Nephron progenitor cell (in vitro differentiated cells): ENCODE results near the gene LRRN2.

Source experiments
- DNase-seq: peaks from one replicate; pipeline ENCODE4 v3.0.0; 2021
- H3K27ac Mint-ChIP-seq: 2 replicates; pipeline ENCODE4 v1.8.0; 2021; ENCODE audit warnings: mild to moderate bottlenecking, moderate library complexity, mixed read lengths
- H3K27me3 Mint-ChIP-seq: 2 replicates; pipeline ENCODE4 v1.8.0; 2021; ENCODE audit warnings: mild to moderate bottlenecking, low read depth, mixed read lengths; ENCODE audit not compliant: poor library complexity
- H3K36me3 Mint-ChIP-seq: 2 replicates; pipeline ENCODE4 v1.8.0; 2021; ENCODE audit warnings: low read depth, mixed read lengths
- H3K4me1 Mint-ChIP-seq: 2 replicates; pipeline ENCODE4 v1.8.0; 2021; ENCODE audit warnings: mixed read lengths
- H3K4me3 Mint-ChIP-seq: 2 replicates; pipeline ENCODE4 v1.8.0; 2021; ENCODE audit warnings: mild to moderate bottlenecking, moderate library complexity, mixed read lengths
- H3K9me3 Mint-ChIP-seq: 2 replicates; pipeline ENCODE4 v1.8.0; 2021; ENCODE audit warnings: mild to moderate bottlenecking, moderate library complexity, mixed read lengths
- CTCF ChIP-seq: fragments of 200-600 bp; sonication (generic); IDR thresholded peaks from 2 replicates; pipeline ENCODE4 v1.5.0; 2021; ENCODE audit warnings: antibody characterized with exemption

Gene LRRN2

GRCh38 chr1:204578867-204579664 lies 106.5 kb downstream of the LRRN2 start:
- Mint-ChIP-seq H3K9me3 (no peaks in the 10 kb centered on the region), H3K4me1 (peaks cover 44% of the 10 kb centered on the region), H3K4me3 (no peak overlapping the region), H3K27ac (peak overlapping the region; percentile 7), H3K36me3 (no peaks in the 10 kb centered on the region), H3K27me3 (peaks cover 41% of the 10 kb centered on the region)
- TF ChIP-seq CTCF: no peak
- DNase-seq: peak; percentile 34

GRCh38 chr1:204577794-204578478 lies 107.6 kb downstream of the LRRN2 start:
- H3K27me3 Mint-ChIP-seq: peaks cover 33% of the 10 kb centered on the region
- no peak for DNase-seq
- TF ChIP-seq CTCF: no peak
- H3K4me1 Mint-ChIP-seq: peaks cover 55% of the 10 kb centered on the region
- H3K27ac Mint-ChIP-seq: no peak overlapping the region
- no peaks in the 10 kb centered on the region for H3K36me3 Mint-ChIP-seq
- H3K9me3 Mint-ChIP-seq: no peaks in the 10 kb centered on the region
- H3K4me3 Mint-ChIP-seq: no peak overlapping the region

- Mint-ChIP-seq H3K36me3 (no peaks in the 10 kb centered on the region), H3K27me3 (peaks cover 35% of the 10 kb centered on the region), H3K4me1 (peaks cover 60% of the 10 kb centered on the region), H3K9me3 (no peaks in the 10 kb centered on the region), H3K27ac (no peak overlapping the region), H3K4me3 (no peak overlapping the region)
- no peak for TF ChIP-seq CTCF
- DNase-seq: no peak
Measured at GRCh38 chr1:204576422-204576821, 109.1 kb downstream of the LRRN2 start.

- TF ChIP-seq CTCF: no peak
- no peak overlapping the region for H3K27ac Mint-ChIP-seq
- no peaks in the 10 kb centered on the region for H3K9me3 Mint-ChIP-seq
- H3K27me3 Mint-ChIP-seq: peaks cover 35% of the 10 kb centered on the region
- H3K4me1 Mint-ChIP-seq: peaks cover 59% of the 10 kb centered on the region
- H3K36me3 Mint-ChIP-seq: no peaks in the 10 kb centered on the region
- DNase-seq: no peak
- H3K4me3 Mint-ChIP-seq: peak overlapping the region; percentile 32
Measured at GRCh38 chr1:204575221-204576190, 110.0 kb downstream of the LRRN2 start.

- Mint-ChIP-seq H3K9me3 (no peaks in the 10 kb centered on the region), H3K27ac (no peak overlapping the region), H3K4me1 (peaks cover 53% of the 10 kb centered on the region), H3K27me3 (peaks cover 34% of the 10 kb centered on the region), H3K36me3 (no peaks in the 10 kb centered on the region), H3K4me3 (no peak overlapping the region)
- TF ChIP-seq CTCF: no peak
- DNase-seq: no peak
Measured at GRCh38 chr1:204574865-204575163, 110.7 kb downstream of the LRRN2 start.
